HL-60 (cell line): ENCODE data around the gene OPALIN.

ENCODE experiments used
- GABPA ChIP-seq: IDR thresholded peaks from 2 replicates; pipeline ENCODE4 v1.6.1; 2012; ENCODE audit warnings: low read depth
- POLR2AphosphoS5 ChIP-seq: IDR thresholded peaks from 2 replicates; pipeline ENCODE4 v1.6.1; 2012; ENCODE audit warnings: low read depth
- SPI1 ChIP-seq: IDR thresholded peaks from 2 replicates; pipeline ENCODE4 v1.6.1; 2012; ENCODE audit warnings: low read depth, mild to moderate bottlenecking, borderline replicate concordance
- TF ChIP-seq, protein P1 (sequence below): IDR thresholded peaks from 2 replicates; pipeline ENCODE4 v1.6.1; 2012; ENCODE audit warnings: low read depth; ENCODE audit not compliant: insufficient replicate concordance
- TF ChIP-seq, protein P2 (sequence below): IDR thresholded peaks from one replicate; pipeline ENCODE4 v1.5.1; 2011; ENCODE audit warnings: low read length, control low read depth, inconsistent platforms; ENCODE audit not compliant: insufficient read depth

DNA sequence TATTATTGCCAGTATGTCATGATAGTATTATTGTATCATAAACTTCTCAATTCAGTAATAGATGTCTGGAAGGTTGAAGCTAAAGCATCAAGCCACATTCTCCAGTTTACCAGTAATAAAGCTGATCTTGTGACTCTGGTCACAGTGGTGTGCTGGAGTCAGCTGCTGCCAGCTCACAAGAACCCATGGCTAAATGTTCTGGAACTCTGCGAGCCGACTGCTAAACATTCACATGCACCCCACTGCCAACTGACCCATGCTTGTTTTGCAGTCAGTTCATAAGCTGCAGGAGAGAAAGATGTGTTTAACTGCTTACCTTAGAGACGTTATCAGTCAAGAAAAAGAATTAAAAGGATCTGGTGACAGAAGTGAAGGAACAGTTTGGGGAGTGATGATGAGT lies 60.4 kb downstream of the OPALIN start:
- TF ChIP-seq, protein P1, sequence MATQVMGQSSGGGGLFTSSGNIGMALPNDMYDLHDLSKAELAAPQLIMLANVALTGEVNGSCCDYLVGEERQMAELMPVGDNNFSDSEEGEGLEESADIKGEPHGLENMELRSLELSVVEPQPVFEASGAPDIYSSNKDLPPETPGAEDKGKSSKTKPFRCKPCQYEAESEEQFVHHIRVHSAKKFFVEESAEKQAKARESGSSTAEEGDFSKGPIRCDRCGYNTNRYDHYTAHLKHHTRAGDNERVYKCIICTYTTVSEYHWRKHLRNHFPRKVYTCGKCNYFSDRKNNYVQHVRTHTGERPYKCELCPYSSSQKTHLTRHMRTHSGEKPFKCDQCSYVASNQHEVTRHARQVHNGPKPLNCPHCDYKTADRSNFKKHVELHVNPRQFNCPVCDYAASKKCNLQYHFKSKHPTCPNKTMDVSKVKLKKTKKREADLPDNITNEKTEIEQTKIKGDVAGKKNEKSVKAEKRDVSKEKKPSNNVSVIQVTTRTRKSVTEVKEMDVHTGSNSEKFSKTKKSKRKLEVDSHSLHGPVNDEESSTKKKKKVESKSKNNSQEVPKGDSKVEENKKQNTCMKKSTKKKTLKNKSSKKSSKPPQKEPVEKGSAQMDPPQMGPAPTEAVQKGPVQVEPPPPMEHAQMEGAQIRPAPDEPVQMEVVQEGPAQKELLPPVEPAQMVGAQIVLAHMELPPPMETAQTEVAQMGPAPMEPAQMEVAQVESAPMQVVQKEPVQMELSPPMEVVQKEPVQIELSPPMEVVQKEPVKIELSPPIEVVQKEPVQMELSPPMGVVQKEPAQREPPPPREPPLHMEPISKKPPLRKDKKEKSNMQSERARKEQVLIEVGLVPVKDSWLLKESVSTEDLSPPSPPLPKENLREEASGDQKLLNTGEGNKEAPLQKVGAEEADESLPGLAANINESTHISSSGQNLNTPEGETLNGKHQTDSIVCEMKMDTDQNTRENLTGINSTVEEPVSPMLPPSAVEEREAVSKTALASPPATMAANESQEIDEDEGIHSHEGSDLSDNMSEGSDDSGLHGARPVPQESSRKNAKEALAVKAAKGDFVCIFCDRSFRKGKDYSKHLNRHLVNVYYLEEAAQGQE: no peak
- TF ChIP-seq, protein P2, sequence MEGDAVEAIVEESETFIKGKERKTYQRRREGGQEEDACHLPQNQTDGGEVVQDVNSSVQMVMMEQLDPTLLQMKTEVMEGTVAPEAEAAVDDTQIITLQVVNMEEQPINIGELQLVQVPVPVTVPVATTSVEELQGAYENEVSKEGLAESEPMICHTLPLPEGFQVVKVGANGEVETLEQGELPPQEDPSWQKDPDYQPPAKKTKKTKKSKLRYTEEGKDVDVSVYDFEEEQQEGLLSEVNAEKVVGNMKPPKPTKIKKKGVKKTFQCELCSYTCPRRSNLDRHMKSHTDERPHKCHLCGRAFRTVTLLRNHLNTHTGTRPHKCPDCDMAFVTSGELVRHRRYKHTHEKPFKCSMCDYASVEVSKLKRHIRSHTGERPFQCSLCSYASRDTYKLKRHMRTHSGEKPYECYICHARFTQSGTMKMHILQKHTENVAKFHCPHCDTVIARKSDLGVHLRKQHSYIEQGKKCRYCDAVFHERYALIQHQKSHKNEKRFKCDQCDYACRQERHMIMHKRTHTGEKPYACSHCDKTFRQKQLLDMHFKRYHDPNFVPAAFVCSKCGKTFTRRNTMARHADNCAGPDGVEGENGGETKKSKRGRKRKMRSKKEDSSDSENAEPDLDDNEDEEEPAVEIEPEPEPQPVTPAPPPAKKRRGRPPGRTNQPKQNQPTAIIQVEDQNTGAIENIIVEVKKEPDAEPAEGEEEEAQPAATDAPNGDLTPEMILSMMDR: no peak
- TF ChIP-seq GABPA: no peak
- no peak for TF ChIP-seq POLR2AphosphoS5
- TF ChIP-seq SPI1: no peak
